Measurements from ENCODE around the gene GNA12. TPM values are rescaled to one million over a fixed set of nuclear protein-coding genes. Genes with fewer than 3 reads are reported as not detected.

The GNA12 gene
- total RNA-seq, 2 donors from 2014 or later, result 12.2 to 17.5 TPM

GRCh38 chr7:2705371-2706096, 138.6 kb downstream of the GNA12 start:
- Histone ChIP-seq H3K27ac (no peak overlapping the region), H3K9me3 (no peaks in the 10 kb centered on the region), H3K27me3 (no peaks in the 10 kb centered on the region), H3K4me3 (no peak overlapping the region), H3K4me1 (peaks cover 9% of the 10 kb centered on the region), H3K36me3 (replicated peaks in 1 of 2; ENCODE audit: insufficient read depth in 1 of 2, low read depth in 2 of 2) (no peaks in the 10 kb centered on the region)
- 77 to 88% methylated on average over 12 to 14 of the region's 14 CpGs for WGBS, 2 donors
- intact Hi-C loops (cut with DNase I), result no loop called here
- DNase-seq (no peak), ATAC-seq (no peak)
- no peak for TF ChIP-seq POLR2A (IDR thresholded peaks at IDR 0.05)
- TF ChIP-seq CTCF (IDR thresholded peaks at IDR 0.05), result no peak

- WGBS, 2 donors, result 47 to 48% methylated on average over 20 to 21 of the region's 22 CpGs
- Histone ChIP-seq H3K4me1 (no peaks in the 10 kb centered on the region), H3K4me3 (no peak overlapping the region), H3K27ac (no peak overlapping the region), H3K36me3 (replicated peaks in 1 of 2; ENCODE audit: insufficient read depth in 1 of 2, low read depth in 2 of 2) (no peaks in the 10 kb centered on the region), H3K9me3 (no peaks in the 10 kb centered on the region), H3K27me3 (no peaks in the 10 kb centered on the region)
- intact Hi-C loops (cut with DNase I), result no loop called here
- ATAC-seq (no peak), DNase-seq (no peak)
- TF ChIP-seq CTCF (IDR thresholded peaks at IDR 0.05) (no peak), POLR2A (IDR thresholded peaks at IDR 0.05) (no peak)
These were observed 141.5 kb downstream of the GNA12 start for GRCh38 chr7:2702594-2702957.

- Histone ChIP-seq H3K27me3 (no peaks in the 10 kb centered on the region), H3K9me3 (no peaks in the 10 kb centered on the region), H3K4me3 (no peak overlapping the region), H3K4me1 (no peaks in the 10 kb centered on the region), H3K36me3 (replicated peaks in 1 of 2; ENCODE audit: insufficient read depth in 1 of 2, low read depth in 2 of 2) (no peaks in the 10 kb centered on the region), H3K27ac (no peak overlapping the region)
- no peak for TF ChIP-seq POLR2A (IDR thresholded peaks at IDR 0.05)
- no peak for TF ChIP-seq CTCF (IDR thresholded peaks at IDR 0.05)
- intact Hi-C loops (cut with DNase I), result no loop called here
- peak; percentile 43 for ATAC-seq
- DNase-seq, result peak in 1 of 4 donors; percentile 29
- 36 to 42% methylated on average over 7 to 12 of the region's 12 CpGs for WGBS, 2 donors
These were observed 142.1 kb downstream of the GNA12 start for GRCh38 chr7:2701832-2702593.

- TF ChIP-seq POLR2A (IDR thresholded peaks at IDR 0.05) (no peak), CTCF (IDR thresholded peaks at IDR 0.05) (no peak)
- Histone ChIP-seq H3K36me3 (replicated peaks in 1 of 2; ENCODE audit: insufficient read depth in 1 of 2, low read depth in 2 of 2) (no peaks in the 10 kb centered on the region), H3K27ac (no peak overlapping the region), H3K4me1 (no peaks in the 10 kb centered on the region), H3K4me3 (no peak overlapping the region), H3K9me3 (no peaks in the 10 kb centered on the region), H3K27me3 (no peaks in the 10 kb centered on the region)
- DNase-seq (no peak), ATAC-seq (no peak)
- intact Hi-C loops (cut with DNase I), result no loop called here
- 72 to 78% methylated on average over 9 to 17 of the region's 17 CpGs for WGBS, 2 donors
These were observed 142.7 kb downstream of the GNA12 start for GRCh38 chr7:2701424-2701823.
